GM18870 (cell line): ENCODE results near the gene SPDYA.
A peak's percentile ranks its signal among the peaks of the same experiment; 100 is the strongest.
"Not testable (repeated sequence)": the region's sequence is repeated elsewhere in the genome, so short reads cannot be mapped to it uniquely, and the experiment has no call there.

Source experiments
- ATAC-seq: cut with Tn5 transposase; IDR thresholded peaks from one replicate; pipeline ENCODE4 v1.9.1; 2021; ENCODE audit warnings: moderate library complexity; ENCODE audit not compliant: unreplicated experiment

Gene SPDYA

GRCh38 chr2:28810384-28811285, at the start of gene SPDYA:
TSS of gene SPDYA (plus strand) at chr2:28810834. CDS start at chr2:28816015, 5,181 bp downstream.
- ATAC-seq, result peak; percentile 47

- no peak for ATAC-seq
Measured at GRCh38 chr2:28761420-28761819, 49.2 kb upstream of the SPDYA start.

DNA sequence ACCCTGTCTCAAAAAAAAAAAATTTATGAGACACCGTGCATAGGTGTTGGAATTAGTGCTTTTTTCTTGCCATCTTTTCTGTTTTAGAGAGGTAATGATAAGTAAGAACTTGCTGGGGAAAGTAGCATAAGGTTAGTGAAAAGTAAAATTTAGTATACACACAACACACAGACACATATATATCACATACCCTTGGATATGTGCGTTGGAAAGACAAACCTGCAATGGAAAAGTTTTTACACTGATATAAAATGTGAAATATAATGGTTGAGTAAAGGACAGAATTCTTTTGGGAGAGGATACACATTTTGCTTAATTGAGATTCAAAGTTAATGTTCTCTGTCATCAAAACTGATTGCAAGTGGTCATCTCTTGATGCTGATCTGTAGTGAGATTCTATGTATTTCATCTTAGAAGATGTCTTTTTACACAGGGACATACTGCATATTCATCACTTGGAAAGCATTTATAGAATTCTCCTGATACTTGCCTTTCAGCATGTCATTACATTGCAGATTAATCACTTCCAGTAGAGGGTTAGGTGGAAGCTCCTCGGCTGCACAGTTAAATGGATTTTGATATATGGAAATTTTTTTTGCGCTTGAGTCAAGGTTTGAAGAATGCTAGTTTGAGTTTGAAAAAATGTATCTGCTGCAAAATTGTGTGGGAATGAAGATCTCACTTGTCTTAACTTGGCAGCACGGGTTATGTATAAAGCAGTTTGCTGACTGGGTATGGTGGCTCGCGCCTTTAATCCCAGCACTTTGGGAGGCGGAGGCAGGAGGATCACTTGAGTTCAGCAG, 45.5 kb upstream of the SPDYA start:
- ATAC-seq, result no peak

- no peak for ATAC-seq
Measured at GRCh38 chr2:28766070-28766469, 44.6 kb upstream of the SPDYA start.

DNA sequence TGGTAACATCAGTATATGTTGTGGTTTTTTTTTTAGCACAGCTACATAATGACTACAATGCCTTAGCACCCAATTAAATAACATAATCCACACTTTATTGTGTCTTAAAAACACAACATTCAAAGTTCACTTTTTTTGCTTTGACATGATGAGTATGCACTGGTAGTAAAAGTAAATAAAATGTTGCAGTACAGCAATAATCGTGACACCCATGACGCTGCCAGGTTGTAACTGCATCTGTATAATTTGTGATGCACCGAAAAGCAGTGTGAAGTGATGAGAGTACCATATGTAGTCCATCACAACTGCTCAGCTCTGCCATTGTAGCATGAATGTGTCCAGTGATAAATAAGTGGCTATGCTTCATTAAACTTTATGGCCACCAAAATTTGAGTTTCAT, 43.3 kb upstream of the SPDYA start:
- ATAC-seq, result no peak

DNA sequence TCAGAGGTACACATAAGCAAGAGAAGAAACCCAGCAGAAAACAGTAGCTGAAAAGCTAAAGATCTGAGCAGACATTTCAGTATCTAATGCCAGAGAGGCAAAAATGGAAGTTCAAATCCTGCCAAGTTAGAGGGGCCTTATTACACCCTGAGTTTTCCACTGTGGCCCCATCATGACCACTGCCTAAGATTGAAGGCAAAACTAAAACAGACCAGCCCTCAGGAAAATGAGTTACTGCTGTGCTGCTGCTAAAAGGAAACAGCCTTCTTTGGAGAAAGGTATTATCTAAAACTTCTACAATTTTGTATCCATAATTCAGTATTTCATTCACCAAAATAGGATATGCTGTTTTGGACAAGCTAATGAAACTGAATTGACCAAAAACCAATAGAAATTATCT, 42.2 kb upstream of the SPDYA start:
- ATAC-seq, result no peak

- no peak for ATAC-seq
Measured at GRCh38 chr2:28768952-28769351, 41.7 kb upstream of the SPDYA start.

DNA sequence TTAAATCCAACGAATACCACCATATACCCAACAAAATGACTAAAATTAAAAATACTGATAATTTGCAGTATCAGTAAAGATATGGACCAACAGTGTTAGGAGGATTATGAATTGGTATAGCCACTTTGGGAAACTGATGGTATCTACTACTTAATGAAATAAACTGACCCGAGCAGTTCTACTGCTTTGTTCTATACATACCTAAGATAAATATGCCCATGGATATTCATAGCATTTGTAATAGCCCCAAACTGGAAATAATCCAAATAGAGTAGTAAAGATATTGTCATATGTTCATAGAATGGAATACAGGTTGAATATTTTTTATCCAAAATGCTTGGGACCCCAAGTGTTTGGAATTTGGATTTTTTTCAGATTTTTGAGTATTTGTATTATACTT, 38.3 kb upstream of the SPDYA start:
- no peak for ATAC-seq

DNA sequence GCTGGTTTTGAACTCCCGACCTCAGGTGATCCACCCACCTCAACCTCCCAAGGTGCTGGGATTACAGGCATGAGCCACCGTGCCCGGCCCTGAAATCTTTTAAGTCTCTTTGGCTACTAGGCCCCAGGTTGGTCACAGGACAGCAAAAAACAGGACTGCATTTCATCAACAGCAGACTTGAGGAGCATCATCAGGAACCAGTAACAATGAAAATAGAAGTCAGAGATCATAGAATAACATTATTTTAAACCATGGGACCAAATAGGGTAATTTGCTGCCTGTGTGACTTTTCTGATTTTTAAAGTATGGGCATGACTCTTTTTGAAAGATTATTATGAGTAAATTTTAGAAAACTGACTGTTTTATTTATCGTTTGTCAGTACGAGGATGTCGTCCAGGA, 34.2 kb upstream of the SPDYA start:
- ATAC-seq, result no peak

GRCh38 chr2:28778392-28778791, 32.2 kb upstream of the SPDYA start:
- ATAC-seq, result no peak

GRCh38 chr2:28779001-28779400, 31.6 kb upstream of the SPDYA start:
- no peak for ATAC-seq

DNA sequence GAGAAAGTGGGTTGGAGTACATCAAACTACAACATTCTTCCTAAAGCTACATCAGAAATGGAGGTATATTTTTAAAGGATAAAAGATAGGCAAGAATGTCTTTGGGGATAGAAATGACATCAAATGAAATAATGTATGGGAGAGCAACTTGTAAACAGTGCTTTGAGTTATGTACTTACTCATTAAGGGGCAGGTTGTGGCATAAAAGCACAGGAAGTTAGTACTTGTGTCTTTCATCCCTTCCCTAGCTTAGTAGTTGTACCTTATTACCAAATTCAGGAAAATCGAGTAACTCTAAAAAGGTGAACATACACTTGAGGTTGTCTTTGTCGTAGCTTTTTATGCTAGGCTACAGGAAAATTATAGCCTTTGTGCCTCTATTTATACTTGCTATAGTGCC, 30.1 kb upstream of the SPDYA start:
- no peak for ATAC-seq

- ATAC-seq, result no peak
Measured at GRCh38 chr2:28782423-28782822, 28.2 kb upstream of the SPDYA start.

DNA sequence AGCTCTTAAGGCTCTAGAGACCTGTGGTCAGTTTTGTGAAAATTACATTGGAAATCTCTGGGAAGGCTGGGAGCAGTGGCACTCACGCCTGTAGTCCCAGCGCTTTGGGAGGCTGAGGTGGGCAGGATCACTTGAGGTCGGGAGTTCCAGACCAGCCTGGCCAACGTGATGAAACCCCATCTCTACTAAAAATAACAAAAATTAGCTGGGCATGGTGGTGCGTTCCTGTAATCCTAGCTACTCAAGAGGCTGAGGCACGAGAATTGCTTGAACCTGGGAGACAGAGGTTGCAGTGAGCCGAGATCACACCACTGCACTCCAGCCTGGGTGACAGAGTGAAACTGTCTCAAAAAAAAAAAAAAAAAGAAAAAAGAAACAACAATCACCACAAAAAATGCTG, 26.1 kb upstream of the SPDYA start:
- ATAC-seq, result not testable (repeated sequence)

DNA sequence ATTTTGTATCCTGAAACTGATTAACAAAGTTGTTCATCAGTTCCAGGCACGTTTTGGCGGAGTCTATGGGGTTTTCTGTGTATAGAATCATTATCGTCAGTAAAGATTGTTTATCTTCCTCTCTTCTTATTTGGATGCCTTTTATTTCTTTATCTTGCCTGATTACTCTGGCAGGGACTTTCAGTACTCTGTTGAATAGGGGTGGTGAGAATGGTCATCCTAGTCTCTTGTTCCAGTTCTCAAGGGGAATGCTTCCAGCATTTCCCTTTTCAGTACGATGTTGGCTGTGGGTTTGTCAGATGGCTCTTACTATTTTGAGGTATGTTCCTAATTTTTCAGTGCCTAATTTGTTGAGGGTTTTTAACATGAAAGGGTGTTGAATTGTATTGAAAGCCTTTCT, 14.0 kb upstream of the SPDYA start:
- ATAC-seq, result no peak

DNA sequence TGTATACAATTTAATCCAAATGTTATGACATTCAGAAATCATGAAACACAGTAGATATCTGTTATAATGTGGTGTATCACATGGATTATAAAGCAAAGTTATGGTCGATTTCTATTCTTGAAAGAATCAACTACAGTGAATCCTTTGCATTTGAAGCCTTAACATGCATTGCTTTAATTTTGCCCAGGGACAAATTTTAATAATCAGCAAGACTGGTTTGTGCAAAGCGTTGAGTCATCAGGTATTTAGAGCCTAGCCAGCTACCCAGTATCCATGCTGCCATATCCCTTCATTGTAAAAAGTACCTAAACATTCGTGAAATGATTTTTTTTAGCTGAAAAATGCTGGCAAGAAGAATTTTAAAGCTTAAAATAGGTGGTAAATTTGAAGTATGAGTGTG, 8.9 kb upstream of the SPDYA start:
- no peak for ATAC-seq

- no peak for ATAC-seq
Measured at GRCh38 chr2:28802975-28803429, 7.6 kb upstream of the SPDYA start.

DNA sequence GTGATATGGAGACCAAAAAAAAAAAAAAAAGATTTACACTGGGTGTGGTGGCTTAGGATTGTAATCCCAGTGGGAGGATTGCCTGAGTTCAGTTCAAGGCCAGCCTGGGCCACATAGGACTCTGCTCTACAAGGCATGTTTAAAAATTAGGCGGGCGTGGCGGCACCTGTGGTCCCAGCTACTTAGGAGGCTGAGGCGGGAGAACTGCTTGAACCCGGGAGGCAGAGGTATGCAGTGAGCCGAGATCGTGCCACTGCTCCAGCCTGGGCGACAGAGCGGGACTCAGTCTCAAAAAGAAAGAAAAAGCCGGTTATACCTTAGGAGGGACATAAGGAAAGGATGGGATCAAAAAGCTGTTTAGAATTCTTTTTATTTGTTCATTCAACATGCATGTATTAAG, 707 bp upstream of the SPDYA start:
- no peak for ATAC-seq

- ATAC-seq, result no peak
Measured at GRCh38 chr2:28818053-28818452, 7.4 kb downstream of the SPDYA start.

DNA sequence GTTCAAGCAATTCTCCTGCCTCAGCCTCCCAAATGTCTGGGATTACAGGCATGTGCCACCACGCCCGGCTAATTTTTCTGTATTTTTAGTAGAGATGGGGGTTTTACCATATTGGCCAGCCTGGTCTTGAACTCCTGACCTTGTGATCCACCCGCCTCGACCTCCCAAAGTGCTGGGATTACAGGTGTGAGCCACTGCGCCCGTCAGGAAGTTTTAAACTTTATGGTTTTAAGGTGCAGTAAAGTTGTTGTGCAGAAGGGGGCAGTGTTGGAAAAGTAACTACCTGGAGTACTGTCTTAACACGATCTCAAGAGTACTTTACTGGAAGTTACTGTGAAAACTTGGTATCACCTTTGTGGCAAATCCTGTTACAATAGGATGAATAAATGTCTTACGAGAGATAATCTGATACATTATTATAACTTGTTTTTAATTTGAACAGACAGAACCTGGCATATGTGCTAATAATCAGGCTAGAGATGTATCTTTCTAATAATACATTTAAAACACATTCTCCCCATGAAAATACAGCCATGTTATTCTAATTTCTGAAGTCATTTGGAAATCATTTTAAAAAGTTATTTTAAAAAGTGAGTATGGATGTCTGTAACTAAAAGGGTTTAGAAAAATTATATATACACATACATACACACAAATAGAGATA, 10.8 kb downstream of the SPDYA start:
- no peak for ATAC-seq

DNA sequence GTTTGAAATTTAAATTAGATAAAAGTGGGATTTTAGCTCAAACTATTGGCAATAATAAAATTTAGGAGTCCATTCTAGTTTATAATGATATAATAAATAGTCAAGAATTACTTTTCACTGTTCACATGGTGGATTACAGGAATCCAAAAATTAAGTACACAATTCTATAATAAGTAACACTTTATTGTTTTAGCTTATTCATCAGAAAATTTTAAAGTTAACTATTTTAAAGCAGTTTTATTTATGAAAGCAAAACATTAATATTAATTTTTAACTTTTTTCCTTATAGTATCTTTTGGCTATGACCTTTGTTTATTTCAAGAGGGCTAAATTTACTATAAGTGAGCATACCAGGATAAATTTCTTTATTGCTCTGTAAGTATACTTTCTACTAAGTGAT, 11.4 kb downstream of the SPDYA start:
- ATAC-seq, result no peak
